A673 (cell line): ENCODE measurements around the gene NEDD8. TPM values are rescaled to one million over a fixed set of nuclear protein-coding genes. Genes with fewer than 3 reads are reported as not detected.

Source experiments
- total RNA-seq: library from RNA; stranded (reverse); gene quantifications from 2 replicates; pipeline ENCODE4 v1.2.3, GENCODE V29; 2021

The NEDD8 gene
- total RNA-seq, 1 experiment from 2014 or later = 266 TPM

Other genes with a start within 250 kb of the NEDD8 start
- 9.3 and 10.6 TPM in 2 replicates for gene DHRS4L2, start 243.4 kb downstream of the NEDD8 start, total RNA-seq
- gene CARMIL3, start 180.4 kb downstream of the NEDD8 start, total RNA-seq = 0.49 and 1.2 TPM in 2 replicates
- gene CPNE6, start 160.8 kb downstream of the NEDD8 start, total RNA-seq = not detected in 2 replicates
- 16.8 and 46.3 TPM in 2 replicates for gene PCK2, start 138.1 kb downstream of the NEDD8 start, total RNA-seq
- gene DCAF11, start 117.6 kb downstream of the NEDD8 start, total RNA-seq = 45.5 and 49.1 TPM in 2 replicates
- gene NRL, start 117.4 kb downstream of the NEDD8 start, total RNA-seq = 1.6 and 1.9 TPM in 2 replicates
- gene FITM1, start 101.7 kb downstream of the NEDD8 start, total RNA-seq = 0.48 TPM in 1 of 2 replicates, not detected in the other
- 160 and 173 TPM in 2 replicates for gene PSME1, start 96.2 kb downstream of the NEDD8 start, total RNA-seq
- gene EMC9, start 90.8 kb downstream of the NEDD8 start, total RNA-seq = 36.8 and 50.4 TPM in 2 replicates
- gene PSME2, start 85.8 kb downstream of the NEDD8 start, total RNA-seq = 171 and 172 TPM in 2 replicates
- gene RNF31, start 84.9 kb downstream of the NEDD8 start, total RNA-seq = 59.9 and 62.1 TPM in 2 replicates
- gene IRF9, start 71.1 kb downstream of the NEDD8 start, total RNA-seq = 25.1 and 27.3 TPM in 2 replicates
- 5.4 and 8.4 TPM in 2 replicates for gene REC8, start 60.3 kb downstream of the NEDD8 start, total RNA-seq
- 150 and 157 TPM in 2 replicates for gene IPO4, start 43.6 kb downstream of the NEDD8 start, total RNA-seq
- 46.9 and 55.5 TPM in 2 replicates for gene TM9SF1, start 36.9 kb downstream of the NEDD8 start, total RNA-seq
- 0.70 and 0.75 TPM in 2 replicates for gene TSSK4, start 26.7 kb downstream of the NEDD8 start, total RNA-seq
- 51.9 and 56.7 TPM in 2 replicates for gene CHMP4A, start 18.9 kb downstream of the NEDD8 start, total RNA-seq
- 21.3 and 22.4 TPM in 2 replicates for gene MDP1, start 16.3 kb downstream of the NEDD8 start, total RNA-seq
- gene GMPR2, start 562 bp upstream of the NEDD8 start, total RNA-seq = 82.7 and 85.8 TPM in 2 replicates
- gene TINF2, start 10.3 kb upstream of the NEDD8 start, total RNA-seq = 46.1 and 47.0 TPM in 2 replicates
- 1.5 and 3.5 TPM in 2 replicates for gene TGM1, start 30.8 kb upstream of the NEDD8 start, total RNA-seq
- gene RABGGTA, start 39.2 kb upstream of the NEDD8 start, total RNA-seq = 22.2 and 23.8 TPM in 2 replicates
- 13.3 and 14.5 TPM in 2 replicates for gene DHRS1, start 67.4 kb upstream of the NEDD8 start, total RNA-seq
- 34.0 and 37.1 TPM in 2 replicates for gene NOP9, start 67.5 kb upstream of the NEDD8 start, total RNA-seq
- gene CIDEB, start 75.6 kb upstream of the NEDD8 start, total RNA-seq = 0.42 TPM in 1 of 2 replicates, not detected in the other
- gene LTB4R2, start 77.8 kb upstream of the NEDD8 start, total RNA-seq = 7.6 and 9.0 TPM in 2 replicates
- 6.6 and 8.9 TPM in 2 replicates for gene LTB4R, start 79.1 kb upstream of the NEDD8 start, total RNA-seq
- 0.84 and 1.5 TPM in 2 replicates for gene ADCY4, start 102.7 kb upstream of the NEDD8 start, total RNA-seq
- gene RIPK3, start 107.6 kb upstream of the NEDD8 start, total RNA-seq = not detected in 2 replicates
- 38.1 and 69.0 TPM in 2 replicates for gene NFATC4, start 135.8 kb upstream of the NEDD8 start, total RNA-seq
- 8.6 and 17.3 TPM in 2 replicates for gene NYNRIN, start 166.6 kb upstream of the NEDD8 start, total RNA-seq
- gene CBLN3, start 197.3 kb upstream of the NEDD8 start, total RNA-seq = 0.80 and 1.4 TPM in 2 replicates
- 32.7 and 40.3 TPM in 2 replicates for gene KHNYN, start 197.6 kb upstream of the NEDD8 start, total RNA-seq
- gene SDR39U1, start 210.4 kb upstream of the NEDD8 start, total RNA-seq = 49.1 and 52.1 TPM in 2 replicates